OCI-LY1 (cell line): ENCODE results near the gene ALKBH3.

Source experiments
- EZH2 ChIP-seq: fragments of 200-600 bp; sonication (generic), shearing (Covaris generic); IDR thresholded peaks from 2 replicates; pipeline ENCODE4 v1.8.0; 2017; ENCODE audit warnings: borderline replicate concordance, mixed run types, mild to moderate bottlenecking, antibody characterized with exemption, low read length, moderate library complexity, mixed read lengths
- TF ChIP-seq, protein P1 (sequence below): fragments of 200-600 bp; sonication (generic), shearing (Covaris generic); IDR thresholded peaks from 2 replicates; pipeline ENCODE4 v1.5.1; 2017; ENCODE audit warnings: mild to moderate bottlenecking, antibody characterized with exemption, low read length, moderate library complexity, mixed read lengths

DNA sequence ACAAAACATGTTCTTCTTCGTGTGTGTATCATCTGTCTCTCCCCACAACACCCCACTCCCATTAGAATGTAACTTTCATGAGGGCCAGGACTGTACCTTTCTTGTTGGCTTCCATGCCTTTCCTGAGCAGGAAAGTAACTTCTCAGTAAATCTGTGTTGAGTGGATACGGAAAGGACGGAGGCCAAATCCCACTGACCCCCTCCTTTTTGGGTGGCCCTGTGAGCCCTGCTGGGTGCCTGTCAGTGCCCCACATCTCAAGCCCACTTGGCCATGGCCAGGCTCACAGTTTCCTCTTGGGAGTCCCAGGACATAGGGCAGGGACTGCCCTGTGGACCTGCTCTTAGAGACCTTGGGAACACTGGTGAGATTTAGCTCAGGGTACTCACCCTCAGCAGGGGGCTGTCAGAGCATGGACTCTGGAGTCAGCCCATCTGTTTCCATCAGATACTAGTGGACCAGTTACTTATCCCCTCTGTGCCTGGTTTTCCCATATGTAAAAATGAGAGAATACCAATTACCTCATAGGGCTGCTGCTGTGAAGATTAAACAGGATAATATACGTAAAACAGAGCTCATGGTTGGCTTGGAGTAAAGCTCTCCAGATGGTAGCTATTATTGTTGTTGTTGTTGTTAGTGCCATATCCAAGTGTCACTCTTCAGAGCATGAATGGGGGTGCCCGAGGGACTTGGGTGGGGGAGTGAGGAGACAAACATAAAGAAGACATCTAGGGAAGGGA, 60.8 kb downstream of the ALKBH3 start:
- TF ChIP-seq, protein P1, sequence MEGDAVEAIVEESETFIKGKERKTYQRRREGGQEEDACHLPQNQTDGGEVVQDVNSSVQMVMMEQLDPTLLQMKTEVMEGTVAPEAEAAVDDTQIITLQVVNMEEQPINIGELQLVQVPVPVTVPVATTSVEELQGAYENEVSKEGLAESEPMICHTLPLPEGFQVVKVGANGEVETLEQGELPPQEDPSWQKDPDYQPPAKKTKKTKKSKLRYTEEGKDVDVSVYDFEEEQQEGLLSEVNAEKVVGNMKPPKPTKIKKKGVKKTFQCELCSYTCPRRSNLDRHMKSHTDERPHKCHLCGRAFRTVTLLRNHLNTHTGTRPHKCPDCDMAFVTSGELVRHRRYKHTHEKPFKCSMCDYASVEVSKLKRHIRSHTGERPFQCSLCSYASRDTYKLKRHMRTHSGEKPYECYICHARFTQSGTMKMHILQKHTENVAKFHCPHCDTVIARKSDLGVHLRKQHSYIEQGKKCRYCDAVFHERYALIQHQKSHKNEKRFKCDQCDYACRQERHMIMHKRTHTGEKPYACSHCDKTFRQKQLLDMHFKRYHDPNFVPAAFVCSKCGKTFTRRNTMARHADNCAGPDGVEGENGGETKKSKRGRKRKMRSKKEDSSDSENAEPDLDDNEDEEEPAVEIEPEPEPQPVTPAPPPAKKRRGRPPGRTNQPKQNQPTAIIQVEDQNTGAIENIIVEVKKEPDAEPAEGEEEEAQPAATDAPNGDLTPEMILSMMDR: no peak
- no peak for TF ChIP-seq EZH2
